CD8-positive, alpha-beta memory T cell (primary cell): ENCODE data around the gene KAT6B. TPM values are rescaled to one million over a fixed set of nuclear protein-coding genes. Genes with fewer than 3 reads are reported as not detected.
"Not testable (repeated sequence)": the region's sequence is repeated elsewhere in the genome, so short reads cannot be mapped to it uniquely, and the experiment has no call there.

Source experiments
- CTCF ChIA-PET: fragments of 350-600 bp; sonication (Branson Sonifier 250); formaldehyde crosslinking; loops from one replicate; lab custom pipeline; 2021; ENCODE audit warnings: antibody characterized with exemption; lab: Charles Lee
- POLR2A ChIA-PET: fragments of 350-600 bp; sonication (Branson Sonifier 250); formaldehyde crosslinking; loops from one replicate; lab custom pipeline; 2021; ENCODE audit warnings: antibody characterized with exemption; lab: Charles Lee
- DNase-seq, 5 donors: peaks; one replicate each; pipeline versions ENCODE4 v3.0.0 to v3.0.0-alpha.2; 2020 to 2022; ENCODE audit warnings: mixed read lengths in 1 of 5
- H3K27ac ChIP-seq: one replicate; pipeline ENCODE4 v1.7.0; 2013; ENCODE audit warnings: low read depth, mild to moderate bottlenecking, low read length, moderate library complexity
- H3K27me3 ChIP-seq: 2 replicates; pipeline ENCODE4 v1.7.0; 2013; ENCODE audit warnings: low read length, mild to moderate bottlenecking; ENCODE audit not compliant: insufficient read depth, poor library complexity, severe bottlenecking
- H3K36me3 ChIP-seq: 2 replicates; pipeline ENCODE4 v1.7.0; 2013; ENCODE audit warnings: mild to moderate bottlenecking, low read length, moderate library complexity; ENCODE audit not compliant: insufficient read depth
- H3K4me1 ChIP-seq: 2 replicates; pipeline ENCODE4 v1.7.0; 2013; ENCODE audit warnings: mild to moderate bottlenecking, low read length, moderate library complexity; ENCODE audit not compliant: insufficient read depth
- H3K4me3 ChIP-seq: 2 replicates; pipeline ENCODE4 v1.7.0; 2013; ENCODE audit warnings: mild to moderate bottlenecking, low read length
- H3K9me3 ChIP-seq: 2 replicates; pipeline ENCODE4 v1.7.0; 2013; ENCODE audit warnings: mild to moderate bottlenecking, low read length
- H3K27ac Mint-ChIP-seq, 8 donors: one replicate each; pipeline ENCODE4 v1.8.0; 2020 to 2021; ENCODE audit warnings: mixed read lengths in 8 of 8, mild to moderate bottlenecking in 6 of 8, inconsistent platforms in 3 of 8, moderate library complexity in 3 of 8
- H3K27me3 Mint-ChIP-seq, 2 donors: one replicate each; pipeline ENCODE4 v1.8.0; 2020 to 2021; ENCODE audit warnings: mixed read lengths in 2 of 2, mild to moderate bottlenecking in 1 of 2, moderate library complexity in 1 of 2
- H3K36me3 Mint-ChIP-seq, 3 donors: one replicate each; pipeline ENCODE4 v1.8.0; 2020 to 2021; ENCODE audit warnings: mixed read lengths in 3 of 3, inconsistent platforms in 1 of 3, mild to moderate bottlenecking in 1 of 3
- H3K4me1 Mint-ChIP-seq, 3 donors: one replicate each; pipeline ENCODE4 v1.8.0; 2020 to 2021; ENCODE audit warnings: mixed read lengths in 3 of 3, inconsistent platforms in 1 of 3, mild to moderate bottlenecking in 1 of 3
- H3K4me3 Mint-ChIP-seq, 7 donors: one replicate each; pipeline ENCODE4 v1.8.0; 2020 to 2021; ENCODE audit warnings: mixed read lengths in 7 of 7, mild to moderate bottlenecking in 6 of 7, moderate library complexity in 4 of 7, inconsistent platforms in 2 of 7
- H3K9me3 Mint-ChIP-seq, 5 donors: one replicate each; pipeline ENCODE4 v1.8.0; 2020 to 2022; ENCODE audit warnings: mixed read lengths in 5 of 5, mild to moderate bottlenecking in 3 of 5, moderate library complexity in 2 of 5, inconsistent platforms in 1 of 5
- polyA plus RNA-seq: library from polyadenylated mRNA; unstranded; fragments of 300-500 nt; fragmentation: Illumina TruSeq; gene quantifications from one replicate; pipeline ENCODE4 v1.2.3, GENCODE V29; 2021
- total RNA-seq, 2 experiments: library from RNA; stranded (reverse); gene quantifications; one replicate each; pipeline ENCODE4 v1.2.3, GENCODE V29; 2021

KAT6B gene
- total RNA-seq = 10 to 100 TPM; 21.8 to 23.6 TPM
- polyA plus RNA-seq = 32.8 TPM

DNA sequence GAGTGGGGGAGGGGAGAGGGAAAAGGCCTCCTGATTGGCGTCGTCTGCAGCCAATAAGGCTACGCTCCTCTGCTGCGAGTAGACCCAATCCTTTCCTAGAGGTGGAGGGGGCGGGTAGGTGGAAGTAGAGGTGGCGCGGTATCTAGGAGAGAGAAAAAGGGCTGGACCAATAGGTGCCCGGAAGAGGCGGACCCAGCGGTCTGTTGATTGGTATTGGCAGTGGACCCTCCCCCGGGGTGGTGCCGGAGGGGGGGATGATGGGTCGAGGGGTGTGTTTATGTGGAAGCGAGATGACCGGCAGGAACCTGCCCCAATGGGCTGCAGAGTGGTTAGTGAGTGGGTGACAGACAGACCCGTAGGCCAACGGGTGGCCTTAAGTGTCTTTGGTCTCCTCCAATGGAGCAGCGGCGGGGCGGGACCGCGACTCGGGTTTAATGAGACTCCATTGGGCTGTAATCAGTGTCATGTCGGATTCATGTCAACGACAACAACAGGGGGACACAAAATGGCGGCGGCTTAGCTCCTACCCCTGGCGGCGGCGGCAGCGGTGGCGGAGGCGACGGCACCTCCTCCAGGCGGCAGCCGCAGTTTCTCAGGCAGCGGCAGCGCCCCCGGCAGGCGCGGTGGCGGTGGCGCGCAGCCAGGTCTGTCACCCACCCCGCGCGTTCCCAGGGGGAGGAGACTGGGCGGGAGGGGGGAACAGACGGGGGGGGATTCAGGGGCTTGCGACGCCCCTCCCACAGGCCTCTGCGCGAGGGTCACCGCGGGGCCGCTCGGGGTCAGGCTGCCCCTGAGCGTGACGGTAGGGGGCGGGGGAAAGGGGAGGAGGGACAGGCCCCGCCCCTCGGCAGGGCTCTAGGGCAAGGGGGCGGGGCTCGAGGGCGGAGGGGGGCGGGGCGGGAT lies at the start of gene KAT6B:
Gene KAT6B, plus strand, starts transcription at position 459 of the 903 bp plus-strand sequence. CDS start 16,258 bp downstream, outside the sequence.
- Histone ChIP-seq H3K27ac (peak within 1 kb of the TSS; percentile 88), H3K27me3 (no peaks in the 10 kb centered on the region), H3K4me3 (peak within 1 kb of the TSS; percentile 80), H3K4me1 (peaks cover 39% of the 10 kb centered on the region), H3K36me3 (no peaks in the 10 kb centered on the region), H3K9me3 (no peaks in the 10 kb centered on the region)
- ChIA-PET CTCF (interaction anchor here (0.8 kb wide), 1 partner anchor 46 kb away, joined by 3 read pairs; no protein-coding TSS in a partner anchor), POLR2A (interaction anchor here (0.5 to 1.5 kb wide), 11 partner anchors 17 to 1022 kb away, joined by 3 to 10 read pairs (median 4); partner anchors contain the start of genes ADK, AP3M1 and VDAC2)
- DNase-seq = peak; percentile 100
- H3K27me3 Mint-ChIP-seq = no peaks in the 10 kb centered on the region
- H3K4me3 Mint-ChIP-seq = peak within 1 kb of the TSS; percentile 87 to 97 (median 94)
- H3K9me3 Mint-ChIP-seq = no peaks in the 10 kb centered on the region
- H3K4me1 Mint-ChIP-seq = peaks cover 63 to 72% (median 67%) of the 10 kb centered on the region in 3 donors
- H3K27ac Mint-ChIP-seq = peak within 1 kb of the TSS; percentile 91 to 100 (median 98)
- H3K36me3 Mint-ChIP-seq = peaks cover 0 to 16% (median 3%) of the 10 kb centered on the region in 3 donors

DNA sequence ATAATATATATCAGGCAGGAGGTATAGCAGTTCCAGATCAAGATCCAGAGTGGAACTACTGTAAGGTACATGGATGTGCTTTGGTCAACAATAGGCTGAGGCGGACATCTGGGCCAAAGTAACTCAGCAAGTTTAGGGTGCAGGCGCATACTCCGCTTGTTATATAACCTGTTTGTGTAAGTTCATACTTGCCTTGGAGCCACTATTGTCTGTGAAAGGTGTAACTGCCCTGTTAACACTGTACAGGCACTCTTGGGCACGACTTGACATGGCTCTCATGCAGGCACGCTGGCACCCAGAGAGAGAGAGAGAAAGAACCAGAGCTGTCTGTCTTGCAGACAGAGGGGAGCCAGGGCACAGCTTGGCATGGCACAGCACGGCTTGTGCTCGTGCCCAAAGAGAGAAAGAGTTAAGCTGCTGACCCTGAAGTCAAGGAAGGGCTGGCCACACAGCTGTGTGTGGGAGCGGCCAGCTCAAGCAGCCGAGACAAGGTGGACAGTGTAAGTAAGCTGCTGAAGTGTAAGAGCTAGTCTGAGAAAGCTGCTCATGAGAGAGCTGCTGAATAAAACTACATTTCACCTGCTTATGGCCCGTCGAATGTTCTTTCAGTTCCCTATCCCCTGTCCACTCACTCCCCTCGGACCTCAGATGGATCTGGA lies 47.8 kb upstream of the KAT6B start:
- Mint-ChIP-seq H3K27me3 (peaks cover 1 to 8% of the 10 kb centered on the region in 2 donors), H3K9me3 (peaks cover 0 to 6% (median 2%) of the 10 kb centered on the region in 5 donors), H3K4me1 (no peaks in the 10 kb centered on the region), H3K36me3 (peaks cover 0 to 5% (median 0%) of the 10 kb centered on the region in 3 donors), H3K27ac (no peak overlapping the region), H3K4me3 (no peak overlapping the region)
- no peaks in the 10 kb centered on the region for H3K4me1 ChIP-seq
- POLR2A ChIA-PET = interaction anchor here (0.6 kb wide), 1 partner anchor 11 kb away, joined by 9 read pairs; no protein-coding TSS in a partner anchor
- H3K36me3 ChIP-seq = no peaks in the 10 kb centered on the region
- no peaks in the 10 kb centered on the region for H3K27me3 ChIP-seq
- H3K9me3 ChIP-seq = no peaks in the 10 kb centered on the region
- H3K27ac ChIP-seq = no peak overlapping the region
- H3K4me3 ChIP-seq = no peak overlapping the region
- DNase-seq = no peak
- CTCF ChIA-PET = no interaction called here

DNA sequence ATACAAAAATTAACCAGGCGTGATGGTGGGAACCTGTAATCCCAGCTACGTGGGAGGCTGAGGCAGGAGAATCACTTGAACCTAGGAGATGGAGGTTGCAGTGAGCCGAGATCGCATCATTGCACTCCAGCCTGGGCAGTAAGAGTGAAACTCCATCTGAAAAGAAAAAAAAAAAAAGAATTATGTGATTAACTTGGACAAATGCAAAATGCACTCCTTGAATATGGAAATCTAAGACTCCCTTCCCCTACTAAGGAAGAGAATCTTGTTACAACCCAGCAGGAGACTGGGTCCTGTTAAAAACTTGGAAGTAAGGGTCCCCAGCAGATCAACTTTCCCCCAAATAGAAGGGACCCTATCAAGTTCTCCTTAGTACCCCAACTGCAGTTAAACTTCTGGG lies 44.5 kb upstream of the KAT6B start:
- H3K36me3 Mint-ChIP-seq, H3K27me3 ChIP-seq, H3K27me3 Mint-ChIP-seq, H3K4me3 Mint-ChIP-seq, H3K36me3 ChIP-seq, H3K4me1 Mint-ChIP-seq, H3K4me3 ChIP-seq, H3K9me3 ChIP-seq, H3K27ac ChIP-seq, DNase-seq, H3K27ac Mint-ChIP-seq, CTCF ChIA-PET, H3K9me3 Mint-ChIP-seq, H3K4me1 ChIP-seq: not testable (repeated sequence)
- POLR2A ChIA-PET = interaction anchor here (0.6 kb wide), 1 partner anchor 113 kb away, joined by 5 read pairs; no protein-coding TSS in a partner anchor

DNA sequence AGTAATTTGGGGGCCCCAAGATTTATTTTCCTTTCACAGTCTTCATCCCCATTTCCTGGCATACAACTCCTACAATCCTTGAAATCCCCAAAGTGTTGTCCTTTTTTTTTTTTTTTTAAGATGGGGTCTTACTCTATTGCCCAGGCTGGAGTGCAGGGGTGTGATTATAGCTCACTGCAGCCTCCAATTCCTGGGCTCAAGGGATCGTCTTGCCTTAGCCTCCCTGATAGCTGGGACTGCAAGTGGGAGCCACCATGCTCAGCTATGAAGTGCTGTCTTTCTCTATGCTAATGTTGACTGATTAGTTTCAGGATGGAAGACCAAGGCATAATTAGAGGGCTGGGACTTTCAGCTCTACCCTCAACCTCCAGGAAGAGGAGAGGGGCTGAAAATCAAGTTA lies 41.9 kb upstream of the KAT6B start:
- Histone ChIP-seq H3K4me1 (no peaks in the 10 kb centered on the region), H3K9me3 (no peaks in the 10 kb centered on the region), H3K36me3 (no peaks in the 10 kb centered on the region), H3K4me3 (no peak overlapping the region), H3K27ac (no peak overlapping the region), H3K27me3 (no peaks in the 10 kb centered on the region)
- no peaks in the 10 kb centered on the region for H3K36me3 Mint-ChIP-seq
- CTCF ChIA-PET = no interaction called here
- no peaks in the 10 kb centered on the region for H3K27me3 Mint-ChIP-seq
- no peak for DNase-seq
- H3K9me3 Mint-ChIP-seq = no peaks in the 10 kb centered on the region
- POLR2A ChIA-PET = no interaction called here
- H3K4me3 Mint-ChIP-seq = no peak overlapping the region
- no peak overlapping the region for H3K27ac Mint-ChIP-seq
- H3K4me1 Mint-ChIP-seq = no peaks in the 10 kb centered on the region

DNA sequence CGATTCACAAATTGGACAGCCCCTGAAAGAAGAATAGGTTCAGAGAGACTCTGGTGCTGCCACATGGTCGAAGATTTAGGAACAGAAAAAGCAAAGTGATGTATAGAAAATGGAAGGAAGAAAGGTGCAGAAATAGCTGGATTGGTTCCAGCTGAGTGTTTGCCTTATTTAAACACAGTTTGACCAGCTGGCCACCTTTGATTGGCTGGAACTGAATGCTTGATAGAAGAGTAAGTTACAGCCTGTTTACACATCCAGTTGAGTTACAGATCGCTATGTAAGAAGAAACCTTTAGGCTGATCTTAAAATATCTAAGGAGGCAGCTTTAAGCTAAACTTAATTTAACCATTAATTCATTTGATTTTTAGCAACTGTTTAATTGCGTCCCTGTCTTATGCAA lies 40.3 kb upstream of the KAT6B start:
- Mint-ChIP-seq H3K36me3 (no peaks in the 10 kb centered on the region), H3K9me3 (no peaks in the 10 kb centered on the region), H3K27me3 (no peaks in the 10 kb centered on the region), H3K4me3 (no peak overlapping the region), H3K27ac (no peak overlapping the region), H3K4me1 (no peaks in the 10 kb centered on the region)
- CTCF ChIA-PET = no interaction called here
- DNase-seq = no peak
- no peak overlapping the region for H3K4me3 ChIP-seq
- no peaks in the 10 kb centered on the region for H3K4me1 ChIP-seq
- POLR2A ChIA-PET = no interaction called here
- no peaks in the 10 kb centered on the region for H3K9me3 ChIP-seq
- no peaks in the 10 kb centered on the region for H3K27me3 ChIP-seq
- H3K36me3 ChIP-seq = no peaks in the 10 kb centered on the region
- H3K27ac ChIP-seq = no peak overlapping the region

DNA sequence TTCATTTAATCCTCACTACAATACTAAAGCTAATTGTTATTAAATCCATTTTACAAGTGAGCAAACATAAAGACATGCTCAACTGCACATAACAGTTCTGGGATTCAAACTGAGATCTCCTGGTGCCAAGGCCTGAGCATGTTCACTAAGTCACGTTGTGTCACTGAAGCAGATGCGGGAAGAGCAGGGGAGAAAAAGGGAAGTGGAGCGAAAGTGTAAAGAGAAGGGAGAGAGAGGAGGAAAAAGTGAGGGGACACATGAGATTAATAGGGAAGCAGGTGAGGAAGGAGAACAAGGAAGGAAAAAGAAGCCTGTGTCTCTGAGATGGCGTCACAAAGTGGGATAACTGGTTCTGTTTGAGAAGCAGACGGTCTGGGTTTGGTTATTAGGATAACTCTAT lies 38.9 kb upstream of the KAT6B start:
- H3K27me3 ChIP-seq = no peaks in the 10 kb centered on the region
- no peaks in the 10 kb centered on the region for H3K36me3 ChIP-seq
- Mint-ChIP-seq H3K27ac (peak overlapping the region in 1 of 8 donors; percentile 59), H3K4me1 (no peaks in the 10 kb centered on the region), H3K9me3 (no peaks in the 10 kb centered on the region), H3K36me3 (no peaks in the 10 kb centered on the region), H3K27me3 (no peaks in the 10 kb centered on the region), H3K4me3 (no peak overlapping the region)
- no peak overlapping the region for H3K4me3 ChIP-seq
- no peaks in the 10 kb centered on the region for H3K4me1 ChIP-seq
- ChIA-PET POLR2A (no interaction called here), CTCF (no interaction called here)
- no peaks in the 10 kb centered on the region for H3K9me3 ChIP-seq
- DNase-seq = no peak
- no peak overlapping the region for H3K27ac ChIP-seq

DNA sequence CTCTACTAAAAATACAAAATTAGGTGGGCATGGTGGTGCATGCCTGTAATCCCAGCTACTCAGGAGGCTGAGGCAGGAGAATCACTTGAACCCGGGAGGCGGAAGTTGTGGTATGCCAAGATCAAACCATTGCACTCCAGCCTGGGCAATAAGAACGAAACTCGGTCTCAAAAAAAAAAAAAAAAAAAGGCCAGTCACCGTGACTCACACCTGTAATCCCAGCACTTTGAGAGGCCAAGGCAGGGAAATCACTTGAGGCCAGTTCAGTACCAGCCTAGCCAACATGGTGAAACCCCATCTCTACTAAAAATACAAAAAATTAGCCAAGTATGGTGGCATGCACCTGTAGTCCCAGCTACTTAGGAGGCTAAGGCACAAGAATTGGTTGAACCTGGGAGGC lies 34.4 kb upstream of the KAT6B start:
- DNase-seq, H3K9me3 Mint-ChIP-seq, H3K27me3 ChIP-seq, POLR2A ChIA-PET, CTCF ChIA-PET, H3K36me3 Mint-ChIP-seq, H3K36me3 ChIP-seq, H3K4me1 Mint-ChIP-seq, H3K27ac Mint-ChIP-seq, H3K4me1 ChIP-seq, H3K27me3 Mint-ChIP-seq, H3K4me3 ChIP-seq, H3K27ac ChIP-seq, H3K9me3 ChIP-seq, H3K4me3 Mint-ChIP-seq: not testable (repeated sequence)

DNA sequence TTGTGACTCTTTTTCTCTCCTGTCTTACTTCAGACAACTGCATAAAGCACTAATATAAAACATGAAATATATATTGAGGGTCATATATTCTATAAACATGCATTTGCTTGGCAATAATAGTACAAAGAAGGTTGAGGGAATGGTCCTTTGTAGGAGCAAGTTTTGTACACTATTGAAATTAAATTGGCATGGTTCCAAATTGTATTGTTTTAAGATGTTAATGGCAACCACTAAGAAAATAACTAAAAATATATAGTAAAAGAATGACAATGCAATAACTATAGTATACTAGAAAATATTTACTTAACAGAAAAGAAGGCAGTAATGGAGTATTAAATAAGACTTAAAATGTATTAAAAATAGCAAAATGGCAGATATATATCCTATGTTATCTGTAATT lies 33.7 kb upstream of the KAT6B start:
- no peak overlapping the region for H3K27ac Mint-ChIP-seq

More for the DNA sequence above, 33.7 kb upstream of the KAT6B start:
- Histone ChIP-seq H3K27ac (no peak overlapping the region), H3K9me3 (no peaks in the 10 kb centered on the region), H3K27me3 (no peaks in the 10 kb centered on the region), H3K4me3 (no peak overlapping the region), H3K4me1 (no peaks in the 10 kb centered on the region), H3K36me3 (no peaks in the 10 kb centered on the region)
- Mint-ChIP-seq H3K9me3 (no peaks in the 10 kb centered on the region), H3K27me3 (no peaks in the 10 kb centered on the region), H3K36me3 (no peaks in the 10 kb centered on the region), H3K4me1 (peaks cover 5 to 6% (median 5%) of the 10 kb centered on the region in 3 donors), H3K4me3 (no peak overlapping the region)
- CTCF ChIA-PET = no interaction called here
- DNase-seq = no peak
- POLR2A ChIA-PET = no interaction called here
